Right lobe of liver (tissue), 4 donors: ENCODE data around the gene PCNT.

Experiments
- POLR2A ChIP-seq: fragments of 450-650 bp; IDR thresholded peaks from one replicate; pipeline ENCODE4 v1.6.1; 2017; ENCODE audit warnings: antibody characterized with exemption, mild to moderate bottlenecking
- TF ChIP-seq, protein P1 (sequence below), 4 donors: fragments of 200-600 bp in 3 of 4; fragments of 450-650 bp in 1 of 4; IDR thresholded peaks; one replicate each; pipeline versions ENCODE4 v1.5.1 to v1.8.0; 2016 to 2022; ENCODE audit warnings: antibody characterized with exemption in 4 of 4, mild to moderate bottlenecking in 2 of 4
- donor health status: DM: no; HTN: no; CAD: no.
- donor health status: DM: no; HTN: no; CAD: no.
- donor health status: DM: no; HTN: yes; CAD: no.

DNA sequence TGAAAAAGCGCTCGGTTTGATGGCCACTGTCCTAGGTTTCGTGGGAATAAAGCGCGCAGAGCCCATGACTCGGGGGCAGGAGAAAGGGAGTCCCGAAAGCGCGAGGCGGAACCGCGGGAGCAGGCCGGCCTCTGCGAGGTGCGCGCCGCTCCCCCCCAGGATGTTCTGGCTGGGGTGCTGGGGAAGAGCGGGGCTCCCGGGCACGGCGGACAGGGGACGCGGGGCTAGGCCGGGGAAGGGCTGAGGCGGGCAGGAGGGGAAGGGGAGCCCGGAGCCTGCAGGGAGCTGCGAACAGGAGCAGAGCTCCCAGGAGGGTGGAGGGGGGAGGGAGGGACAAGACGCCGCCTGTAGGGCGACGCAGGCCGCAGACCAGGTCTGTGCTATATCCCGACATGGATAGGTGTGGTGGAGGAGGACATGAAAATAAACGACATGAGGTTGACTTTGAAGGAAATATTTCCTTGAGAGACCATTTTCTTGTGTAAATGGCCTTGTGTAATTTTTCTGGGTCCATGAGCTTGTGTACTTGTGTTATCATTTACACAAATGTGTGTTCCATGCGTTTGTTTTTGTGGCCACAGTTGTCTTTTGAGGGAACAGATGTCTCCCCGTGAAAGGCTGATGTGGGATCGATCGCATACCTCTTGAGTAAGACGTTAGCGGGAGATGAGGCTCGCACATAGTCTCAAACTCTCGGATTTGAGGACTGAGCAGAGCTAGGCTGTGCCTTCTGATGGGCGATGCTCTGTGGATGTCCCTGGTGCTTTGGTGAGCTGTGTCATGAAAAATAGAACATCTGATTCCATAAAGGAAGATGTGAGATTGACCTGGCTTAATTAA lies 1.3 kb downstream of the PCNT start:
- TF ChIP-seq, protein P1, sequence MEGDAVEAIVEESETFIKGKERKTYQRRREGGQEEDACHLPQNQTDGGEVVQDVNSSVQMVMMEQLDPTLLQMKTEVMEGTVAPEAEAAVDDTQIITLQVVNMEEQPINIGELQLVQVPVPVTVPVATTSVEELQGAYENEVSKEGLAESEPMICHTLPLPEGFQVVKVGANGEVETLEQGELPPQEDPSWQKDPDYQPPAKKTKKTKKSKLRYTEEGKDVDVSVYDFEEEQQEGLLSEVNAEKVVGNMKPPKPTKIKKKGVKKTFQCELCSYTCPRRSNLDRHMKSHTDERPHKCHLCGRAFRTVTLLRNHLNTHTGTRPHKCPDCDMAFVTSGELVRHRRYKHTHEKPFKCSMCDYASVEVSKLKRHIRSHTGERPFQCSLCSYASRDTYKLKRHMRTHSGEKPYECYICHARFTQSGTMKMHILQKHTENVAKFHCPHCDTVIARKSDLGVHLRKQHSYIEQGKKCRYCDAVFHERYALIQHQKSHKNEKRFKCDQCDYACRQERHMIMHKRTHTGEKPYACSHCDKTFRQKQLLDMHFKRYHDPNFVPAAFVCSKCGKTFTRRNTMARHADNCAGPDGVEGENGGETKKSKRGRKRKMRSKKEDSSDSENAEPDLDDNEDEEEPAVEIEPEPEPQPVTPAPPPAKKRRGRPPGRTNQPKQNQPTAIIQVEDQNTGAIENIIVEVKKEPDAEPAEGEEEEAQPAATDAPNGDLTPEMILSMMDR (IDR thresholded peaks at IDR 0.05), result peak in 3 of 4 donors; percentile 5 to 20 (median 10)
- TF ChIP-seq POLR2A, result no peak
